GM12891 (cell line): Measurements from ENCODE around the gene DOCK11.
A peak's percentile ranks its signal among the peaks of the same experiment; 100 is the strongest.

ENCODE experiments used
- PAX5 ChIP-seq: IDR thresholded peaks from 2 replicates; pipeline ENCODE4 v1.6.1; 2011; ENCODE audit warnings: low read length, moderate library complexity, mild to moderate bottlenecking; ENCODE audit not compliant: insufficient read depth, severe bottlenecking
- POLR2A ChIP-seq: IDR thresholded peaks from 2 replicates; pipeline ENCODE4 v1.6.1; 2011; ENCODE audit warnings: low read depth, low read length, control low read depth
- POLR2AphosphoS5 ChIP-seq: IDR thresholded peaks from 2 replicates; pipeline ENCODE4 v1.6.1; 2011; ENCODE audit warnings: low read depth, low read length, control low read depth
- SPI1 ChIP-seq: IDR thresholded peaks from 2 replicates; pipeline ENCODE4 v1.6.1; 2011; ENCODE audit warnings: low read depth, low read length, control low read depth
- TAF1 ChIP-seq: IDR thresholded peaks from 2 replicates; pipeline ENCODE4 v1.6.1; 2011; ENCODE audit warnings: low read depth, low read length, control low read depth

GRCh38 chrX:118495958-118496762, 545 bp downstream of the DOCK11 start:
- TF ChIP-seq POLR2AphosphoS5 (peak; percentile 62), POLR2A (peak; percentile 68), TAF1 (no peak), PAX5 (no peak), SPI1 (no peak; the same call in 1 of the 2 replicates)
